A204.1 (cell line): ENCODE data around the gene SDHA.
"Not testable (repeated sequence)": the region's sequence is repeated elsewhere in the genome, so short reads cannot be mapped to it uniquely, and the experiment has no call there.

ENCODE experiments used
- FAIRE-seq: peaks from 2 replicates; lab custom pipeline; 2012; peaks lifted over from hg19 to GRCh38; lab: Jason Lieb, UNC

The SDHA gene

DNA sequence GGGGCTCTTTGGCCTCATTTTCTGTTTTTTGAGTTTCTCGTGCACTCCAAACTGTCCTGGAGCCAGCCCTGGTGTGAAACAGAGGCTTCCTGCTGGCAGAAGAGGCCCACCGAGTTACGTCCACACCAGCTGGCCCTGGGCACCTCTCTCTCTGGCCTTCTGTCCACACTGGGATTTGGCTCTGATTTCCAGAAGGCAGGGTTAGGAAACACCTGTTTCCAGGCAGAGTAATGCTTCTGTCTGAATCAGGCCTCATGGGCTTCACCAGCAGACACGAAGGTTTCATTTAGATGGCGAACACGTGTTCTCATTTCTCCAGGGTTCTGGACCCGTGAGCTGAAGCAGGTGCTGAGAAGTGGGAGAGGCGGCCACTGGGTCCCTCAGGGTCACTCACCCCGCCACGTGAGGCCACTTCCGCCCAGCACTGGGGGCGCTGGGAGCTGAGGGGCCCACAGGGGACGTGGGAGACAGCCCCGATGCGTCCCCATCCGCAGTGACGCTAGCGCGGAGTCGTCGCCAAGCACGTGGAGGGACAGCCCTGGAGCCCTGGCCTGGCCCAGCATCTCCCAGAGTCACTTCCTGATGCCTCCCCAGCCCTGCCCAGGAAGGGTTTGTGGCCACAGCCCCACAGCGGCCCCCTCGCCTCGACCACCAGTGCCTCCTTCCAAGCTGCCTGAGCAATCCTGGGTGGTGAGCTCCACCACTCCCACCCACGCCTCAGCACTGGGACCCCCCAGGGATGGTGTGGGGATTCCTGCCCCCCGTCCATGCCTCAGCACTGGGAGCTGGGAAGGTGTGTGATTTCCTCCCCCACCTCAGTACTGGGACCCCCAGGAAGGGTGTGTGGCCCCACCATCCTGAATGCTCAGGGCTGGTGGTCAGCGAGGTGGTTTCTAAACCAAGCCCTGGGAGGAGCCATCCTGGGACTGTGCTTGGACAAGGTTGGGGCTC is 31.8 kb upstream of the SDHA start:
- no peak for FAIRE-seq

DNA sequence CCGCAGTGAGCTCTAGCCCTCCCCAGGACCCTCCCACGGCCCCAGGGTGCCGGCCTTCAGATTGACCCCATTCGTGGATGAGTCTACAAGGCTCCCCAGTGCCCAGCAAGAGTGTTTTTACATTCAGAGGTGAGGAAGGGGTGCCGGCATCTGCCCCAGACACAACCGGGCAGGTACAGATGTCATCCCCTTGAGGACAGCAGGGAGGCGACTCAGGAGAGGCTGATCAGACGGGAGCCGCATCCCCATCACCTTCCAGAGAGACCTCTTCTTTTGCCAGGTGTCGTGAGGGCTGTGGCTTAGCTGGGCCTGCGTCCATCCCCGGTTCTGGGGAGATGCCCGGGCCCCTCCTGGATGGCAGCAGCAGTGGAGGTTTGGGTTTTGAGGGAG is 31.1 kb upstream of the SDHA start:
- FAIRE-seq = no peak

DNA sequence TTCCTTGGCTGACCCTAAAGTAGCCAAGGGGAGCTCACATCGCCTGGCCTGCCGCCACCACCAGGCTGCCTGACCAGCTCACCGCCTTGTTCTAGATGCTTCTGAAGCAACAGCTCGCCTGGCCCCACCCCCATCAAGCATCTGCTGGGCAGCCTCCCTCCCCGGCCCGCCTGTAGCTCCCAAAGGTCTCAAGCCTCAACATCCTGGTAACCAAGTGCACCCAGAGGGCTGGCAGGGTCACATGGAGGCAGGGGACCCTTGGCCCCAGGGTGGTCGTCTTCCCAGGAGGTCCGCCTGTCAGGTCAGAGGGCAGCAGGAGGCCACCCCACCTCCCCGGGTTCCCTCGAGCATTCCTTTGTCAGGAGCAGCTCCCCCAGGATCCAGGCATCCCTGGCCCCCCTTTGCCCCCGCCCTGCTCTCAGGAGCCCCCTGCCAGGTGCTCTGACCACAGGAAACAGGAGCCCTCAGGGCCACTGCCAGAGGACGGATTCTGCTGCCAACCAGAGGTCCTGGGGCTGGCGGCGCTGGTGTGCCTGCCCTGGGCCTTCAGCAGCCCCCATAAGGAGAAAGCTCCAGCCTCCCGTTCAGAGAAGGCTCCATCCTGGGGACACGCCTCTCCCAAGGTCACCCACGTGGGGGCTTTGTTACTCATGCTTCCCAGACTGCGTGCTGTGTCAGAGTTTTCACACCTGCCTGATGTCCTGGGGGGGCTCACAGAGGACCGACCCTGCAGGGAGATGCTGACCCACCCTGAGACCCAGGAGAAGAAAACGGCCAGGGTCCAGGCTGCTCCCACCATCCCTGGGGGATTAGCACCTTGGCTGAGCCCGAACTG is 30.3 kb upstream of the SDHA start:
- FAIRE-seq = no peak

DNA sequence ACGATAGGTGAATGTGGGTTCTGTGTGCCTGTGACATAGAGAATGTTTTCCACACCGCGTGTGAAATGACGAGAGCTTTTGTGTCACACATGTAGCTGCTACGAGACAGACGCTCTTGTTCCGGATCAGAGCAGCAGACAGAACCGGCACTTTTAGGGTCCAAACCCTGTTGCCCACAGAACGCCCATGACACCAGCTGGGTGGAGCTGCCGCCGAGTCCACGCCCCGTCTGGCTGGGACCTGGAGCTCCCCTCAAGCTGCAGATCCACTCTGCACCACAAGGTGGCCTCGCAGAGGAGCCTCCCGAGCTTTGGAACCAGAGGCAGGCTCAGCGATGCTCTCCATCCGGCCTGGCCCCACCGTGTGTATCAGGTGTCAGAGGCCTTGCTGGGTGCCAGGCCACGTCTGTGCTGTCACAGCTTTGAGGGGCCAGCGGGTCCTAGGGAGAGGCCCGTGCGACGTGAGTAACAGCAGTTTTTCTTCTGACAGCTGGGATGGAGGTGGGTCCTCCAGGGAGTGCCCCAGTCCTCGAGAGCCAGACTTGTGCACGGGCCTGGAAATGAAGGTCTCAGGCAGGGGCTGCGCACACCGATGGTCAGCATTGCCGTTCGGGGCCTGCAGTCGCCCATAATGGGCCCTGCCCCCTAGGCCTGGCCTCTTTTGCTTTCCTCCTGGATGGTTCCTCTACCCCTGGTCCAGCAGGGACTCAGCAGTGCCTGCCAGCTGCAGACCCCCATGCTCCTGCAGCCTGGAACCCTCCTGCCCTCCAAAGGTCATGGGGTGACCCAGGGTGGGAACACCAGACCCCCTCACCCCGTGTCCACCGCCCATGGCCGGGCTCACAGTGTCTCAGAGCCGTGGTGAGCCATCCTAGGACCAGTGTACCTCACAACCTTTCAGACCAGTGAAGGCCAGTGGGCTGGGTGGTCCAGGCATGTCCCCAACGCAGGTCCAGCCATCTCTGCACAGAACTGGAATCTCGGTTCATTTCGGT is 29.3 kb upstream of the SDHA start:
- FAIRE-seq = peak; percentile 25

DNA sequence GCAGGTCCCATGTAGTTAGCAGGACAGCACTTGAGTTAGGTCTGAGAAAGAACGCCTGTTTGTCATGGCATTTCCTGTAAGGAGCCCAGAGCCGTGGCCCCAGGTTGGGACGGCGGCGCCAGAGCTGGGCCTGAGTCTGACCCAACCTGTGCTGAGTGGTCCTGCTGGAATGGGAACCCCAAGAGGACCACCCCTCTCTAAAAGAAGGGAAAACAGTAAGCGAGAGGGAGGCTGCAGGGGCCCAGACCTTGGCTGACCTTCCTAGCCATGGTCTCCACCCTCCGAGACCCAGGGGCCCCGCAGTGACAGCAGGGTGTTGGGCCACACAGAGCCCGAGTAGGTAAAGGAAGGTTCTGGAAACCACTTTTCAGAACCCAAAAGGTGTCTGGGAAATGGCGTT is 28.6 kb upstream of the SDHA start:
- FAIRE-seq = no peak

DNA sequence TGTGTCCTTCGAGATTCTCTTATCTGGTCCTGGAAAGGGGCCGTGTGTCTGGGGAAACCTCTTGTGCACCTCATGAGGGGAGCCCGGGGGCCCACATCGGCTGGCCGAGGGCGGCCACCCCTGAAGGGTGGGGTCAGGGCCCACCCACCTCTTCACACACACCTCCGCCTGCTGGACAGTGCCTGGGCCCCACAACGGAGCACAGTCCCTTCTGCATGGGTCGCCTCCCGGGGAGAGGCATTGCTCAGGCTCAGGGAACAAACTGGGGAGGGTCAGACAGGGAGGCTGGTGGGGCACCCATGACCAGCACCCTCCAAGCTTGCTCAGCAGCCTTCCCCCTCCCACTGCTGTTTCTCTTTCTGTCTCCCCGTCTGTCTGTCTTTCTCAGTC is 28.1 kb upstream of the SDHA start:
- FAIRE-seq = no peak

DNA sequence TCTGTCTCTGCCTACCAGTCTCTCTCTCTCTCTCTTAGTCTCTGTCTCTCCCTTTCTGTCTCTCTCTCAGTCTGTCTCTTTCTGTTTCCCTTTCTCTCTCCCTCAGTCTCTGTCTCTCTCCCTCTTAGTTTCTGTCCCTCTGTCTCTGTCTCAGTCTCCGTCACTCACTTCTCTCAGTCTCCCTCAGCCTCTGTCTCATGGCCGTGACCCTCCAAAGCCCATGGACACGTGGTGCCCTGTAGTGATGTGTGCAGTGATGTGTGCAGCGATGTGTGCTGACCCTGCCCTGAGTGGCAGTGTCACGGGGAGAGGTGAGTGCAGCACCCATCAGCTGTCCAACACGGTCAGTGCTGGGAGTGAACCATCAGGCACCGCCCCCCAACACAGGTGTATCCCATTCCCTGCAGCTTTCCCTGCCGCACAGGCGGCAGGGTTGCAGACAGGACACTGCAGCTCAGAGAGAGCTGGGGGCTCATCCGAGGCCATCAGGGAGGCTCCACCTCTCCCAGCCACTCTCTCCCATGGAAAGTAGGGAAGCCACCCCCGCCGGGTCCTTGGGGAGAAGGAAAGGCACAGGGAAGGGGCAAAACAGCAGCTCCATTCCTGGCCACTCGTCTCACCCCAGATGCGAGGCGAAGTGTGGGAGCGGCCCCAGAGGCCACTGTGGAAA is 27.6 kb upstream of the SDHA start:
- no peak for FAIRE-seq

DNA sequence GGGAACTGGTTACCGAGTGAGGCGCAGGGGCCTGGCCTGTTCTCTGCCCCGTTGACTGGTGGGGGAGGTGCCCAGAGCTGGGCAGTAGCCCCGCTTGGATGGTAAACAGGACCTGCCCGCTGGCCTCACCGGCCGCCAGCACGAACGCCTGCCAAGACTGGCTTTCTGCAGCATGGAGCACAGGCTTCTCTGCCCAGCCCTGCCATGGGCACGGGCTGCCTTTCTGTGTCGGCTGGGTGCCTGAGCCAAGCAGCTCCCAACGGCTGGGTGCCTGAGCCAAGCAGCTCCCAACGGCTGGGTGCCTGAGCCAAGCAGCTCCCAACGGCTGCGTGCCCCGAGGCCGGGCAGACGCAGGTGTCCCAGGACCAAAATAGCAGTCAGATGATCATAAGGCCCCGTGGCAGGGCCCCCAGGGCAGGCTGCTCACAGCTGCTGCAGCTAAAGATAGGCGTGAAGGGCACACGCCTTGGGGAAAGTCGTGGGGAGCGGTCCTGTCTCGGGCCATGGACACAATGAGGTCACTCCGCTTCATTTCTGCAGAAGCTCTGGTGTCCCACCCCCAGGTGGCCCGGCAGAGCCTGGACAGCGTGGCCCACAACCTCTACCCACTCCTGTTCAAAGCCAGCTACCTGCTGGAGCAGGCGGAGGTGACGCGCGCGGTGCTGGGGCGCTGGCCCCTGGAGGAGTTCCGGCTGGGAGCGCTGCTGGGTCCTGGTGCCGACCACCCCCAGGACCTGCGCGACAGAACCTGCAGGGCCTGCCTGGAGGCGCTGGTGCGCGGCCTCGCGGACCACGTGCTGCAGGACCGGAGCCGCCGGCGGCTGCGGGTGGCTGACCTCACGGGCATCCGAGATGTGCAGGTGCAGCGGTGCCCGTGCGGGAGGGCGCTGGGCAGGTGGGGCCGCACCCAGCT is 26.8 kb upstream of the SDHA start, which contains the start of gene LRRC14B:
Gene LRRC14B (plus strand): TSS at position 460 of the 913 bp plus-strand sequence. CDS start 44 bp downstream, at position 504.
- FAIRE-seq = no peak

DNA sequence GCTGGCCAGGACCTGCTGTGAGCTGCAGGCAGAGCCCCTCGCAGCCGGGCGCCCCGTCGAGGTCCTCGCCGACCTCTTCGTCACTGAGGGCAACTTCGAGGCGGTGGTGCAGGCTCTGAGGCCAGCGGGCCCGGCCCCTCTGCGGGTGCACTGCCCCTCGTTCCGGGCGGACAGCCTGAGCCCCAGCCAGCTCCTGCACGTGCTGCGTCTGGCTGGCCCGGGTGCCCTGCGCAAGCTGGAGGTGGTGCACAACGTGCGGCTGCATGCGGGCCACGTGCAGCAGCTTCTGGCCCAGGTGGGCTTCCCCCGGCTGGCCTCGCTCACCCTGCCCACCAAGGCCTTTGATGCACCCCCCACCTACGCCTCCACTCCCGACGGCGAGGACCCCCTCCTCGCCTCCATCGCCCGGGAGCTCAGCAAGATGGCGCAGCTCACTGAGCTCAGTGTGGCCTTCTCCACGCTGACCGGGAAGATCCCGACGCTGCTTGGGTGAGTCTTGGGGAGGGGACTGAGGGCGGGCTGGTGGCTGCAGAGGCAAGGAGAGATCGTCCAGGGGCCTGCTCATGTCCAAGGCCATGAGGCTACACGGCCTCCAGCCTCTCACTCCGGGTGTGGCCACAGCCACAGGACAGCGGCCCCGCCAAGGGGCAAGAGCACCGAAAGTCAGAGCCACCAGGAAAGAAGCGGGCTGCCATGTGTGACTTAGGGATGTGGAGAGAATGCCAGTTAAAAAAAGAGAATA is 26.0 kb upstream of the SDHA start:
- no peak for FAIRE-seq

DNA sequence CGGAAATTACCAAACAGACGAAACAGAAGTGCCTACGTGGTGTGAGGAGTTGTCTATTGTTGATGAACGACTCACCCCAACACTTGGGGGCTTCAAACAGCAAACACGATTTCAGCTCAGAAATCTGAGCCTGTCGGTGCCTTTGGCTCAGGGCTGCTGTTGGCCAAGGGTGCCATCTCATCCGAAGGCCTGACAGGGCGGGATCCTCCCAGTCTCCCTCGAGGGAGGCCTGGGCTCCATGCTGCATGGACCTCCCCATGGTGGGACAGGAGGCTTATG is 25.5 kb upstream of the SDHA start:
- FAIRE-seq = no peak

DNA sequence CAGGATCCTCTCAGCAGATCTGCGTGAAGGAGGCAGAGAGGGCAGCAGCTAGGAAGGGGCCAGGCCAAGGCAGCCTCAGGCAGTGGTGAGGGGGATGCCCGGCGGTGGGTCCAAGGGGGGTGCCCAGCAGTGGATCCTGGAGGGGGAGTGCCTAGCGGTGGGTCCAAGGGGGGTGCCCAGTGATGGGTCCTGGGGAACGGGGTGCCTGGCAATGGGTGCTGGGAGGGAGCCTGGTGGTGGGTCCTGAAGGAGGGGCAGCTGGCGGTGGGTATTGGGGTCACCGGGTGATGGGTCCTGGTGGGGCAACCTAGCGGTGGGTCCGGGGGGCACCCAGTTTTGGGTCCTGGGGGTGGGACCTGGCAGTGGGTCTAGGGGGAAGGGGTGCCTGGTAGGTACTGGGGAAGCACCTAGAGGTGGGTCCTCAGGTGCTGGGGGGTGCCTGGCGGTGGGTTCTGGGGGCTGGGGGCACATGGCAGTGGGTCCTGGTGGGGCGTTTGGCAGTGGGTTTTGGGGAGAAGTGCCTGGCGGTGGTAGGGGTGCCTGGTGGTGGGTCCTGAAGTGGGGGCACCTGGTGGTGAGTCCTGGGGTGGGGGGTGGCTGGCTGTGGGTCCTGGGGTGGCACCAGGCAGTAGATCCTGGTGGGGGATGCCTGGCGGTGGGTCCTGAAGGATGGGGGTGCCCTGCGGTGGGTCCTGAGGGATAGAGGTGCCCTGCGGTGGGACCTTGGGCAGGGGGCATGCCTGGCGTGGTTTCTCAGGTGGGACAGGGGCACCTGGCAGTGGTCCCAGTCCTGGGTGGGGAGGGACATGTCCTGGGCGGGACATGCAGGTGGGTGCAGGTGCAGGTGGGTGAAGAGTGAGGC is 24.9 kb upstream of the SDHA start:
- no peak for FAIRE-seq

DNA sequence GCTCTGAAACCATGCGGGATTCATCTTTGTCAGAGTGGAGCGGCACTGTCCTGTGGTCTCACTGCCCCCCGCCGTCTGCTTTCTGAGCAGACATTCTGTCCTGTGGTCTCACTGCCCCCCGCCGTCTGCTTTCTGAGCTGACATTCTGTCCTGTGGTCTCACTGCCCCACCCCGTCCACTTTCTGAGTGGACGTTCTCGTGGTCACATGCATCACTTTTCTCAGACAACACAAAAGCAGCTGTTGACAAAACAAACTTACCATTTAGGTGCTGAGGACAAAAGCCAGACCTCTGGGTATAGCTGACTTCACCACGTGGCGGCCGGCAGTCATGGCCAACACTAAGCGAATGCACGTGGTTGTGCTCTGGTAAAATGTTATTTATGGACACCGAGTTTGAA is 24.0 kb upstream of the SDHA start:
- no peak for FAIRE-seq

DNA sequence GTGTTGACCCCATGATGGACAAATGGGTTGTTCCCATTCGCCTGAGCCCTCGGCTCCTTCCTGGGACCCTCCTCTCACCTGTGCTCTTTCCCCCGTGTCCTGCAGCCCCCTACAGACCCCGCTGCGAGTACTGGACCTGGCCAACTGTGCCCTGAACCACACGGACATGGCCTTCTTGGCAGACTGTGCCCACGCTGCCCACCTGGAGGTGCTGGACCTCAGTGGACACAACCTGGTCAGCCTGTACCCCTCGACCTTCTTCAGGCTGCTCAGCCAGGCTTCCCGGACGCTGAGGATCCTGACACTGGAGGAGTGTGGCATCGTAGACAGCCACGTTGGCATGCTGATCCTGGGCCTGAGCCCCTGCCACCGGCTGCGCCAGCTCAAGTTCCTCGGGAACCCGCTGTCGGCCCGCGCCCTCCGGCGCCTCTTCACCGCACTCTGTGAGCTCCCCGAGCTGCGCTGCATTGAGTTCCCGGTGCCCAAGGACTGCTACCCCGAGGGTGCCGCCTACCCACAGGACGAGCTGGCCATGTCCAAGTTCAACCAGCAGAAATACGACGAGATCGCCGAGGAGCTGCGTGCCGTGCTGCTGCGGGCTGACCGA is 23.4 kb upstream of the SDHA start:
- FAIRE-seq = no peak

DNA sequence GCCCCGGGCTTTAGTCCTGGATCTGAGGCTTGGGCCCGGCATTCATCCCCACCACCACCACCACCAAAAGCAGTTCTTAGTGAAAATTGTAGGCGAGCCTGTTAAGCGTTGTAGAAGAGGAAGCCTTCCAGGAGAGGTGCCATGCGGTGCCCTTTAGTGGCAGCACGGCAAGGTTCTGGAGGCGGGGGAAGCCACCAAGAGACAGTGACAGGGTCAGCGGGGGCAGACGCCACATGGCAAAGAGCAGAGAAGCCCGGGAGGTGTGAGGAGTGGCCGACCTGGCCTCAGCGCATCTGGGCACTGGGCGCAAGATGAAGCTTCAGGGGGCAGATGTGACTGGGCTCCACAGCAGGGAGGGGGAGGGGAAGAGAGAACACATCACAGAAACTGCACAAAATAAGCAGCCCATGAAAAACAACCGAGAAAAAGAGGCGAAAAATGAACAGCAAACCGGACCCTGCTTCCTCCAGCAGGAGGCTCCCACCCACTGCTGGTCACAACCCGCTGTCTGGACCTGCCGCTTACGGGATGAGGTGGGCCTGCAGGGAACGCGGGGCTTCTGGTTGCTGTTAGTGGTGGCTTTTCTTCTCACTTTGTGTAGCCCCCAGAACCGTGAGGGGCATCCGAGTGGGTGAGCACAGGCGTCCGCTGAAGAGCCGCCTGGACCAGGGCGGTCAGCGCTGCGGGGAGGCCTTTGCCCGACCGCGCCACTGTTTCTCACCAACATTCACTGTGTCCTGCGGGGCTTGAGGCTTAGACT is 22.5 kb upstream of the SDHA start:
- no peak for FAIRE-seq

DNA sequence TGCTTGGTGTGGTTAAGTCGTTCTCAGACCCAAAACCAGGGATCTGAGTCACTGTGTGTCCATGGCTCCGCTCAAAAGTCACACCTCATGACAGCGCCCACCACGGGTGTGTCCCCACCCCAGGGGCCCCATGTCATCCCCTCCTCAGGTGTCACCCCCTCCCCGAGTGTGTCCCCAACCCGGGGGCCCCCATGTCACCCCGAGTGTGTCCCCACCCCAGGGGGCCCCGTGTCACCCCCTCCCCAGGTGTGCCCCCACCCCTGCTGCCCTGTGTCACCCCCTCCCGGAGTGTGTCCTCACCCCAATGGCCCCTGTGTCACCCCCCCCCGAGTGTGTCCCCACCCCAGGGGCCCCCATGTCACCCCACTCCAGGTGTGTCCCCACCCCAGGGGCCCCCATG is 21.8 kb upstream of the SDHA start:
- no peak for FAIRE-seq

DNA sequence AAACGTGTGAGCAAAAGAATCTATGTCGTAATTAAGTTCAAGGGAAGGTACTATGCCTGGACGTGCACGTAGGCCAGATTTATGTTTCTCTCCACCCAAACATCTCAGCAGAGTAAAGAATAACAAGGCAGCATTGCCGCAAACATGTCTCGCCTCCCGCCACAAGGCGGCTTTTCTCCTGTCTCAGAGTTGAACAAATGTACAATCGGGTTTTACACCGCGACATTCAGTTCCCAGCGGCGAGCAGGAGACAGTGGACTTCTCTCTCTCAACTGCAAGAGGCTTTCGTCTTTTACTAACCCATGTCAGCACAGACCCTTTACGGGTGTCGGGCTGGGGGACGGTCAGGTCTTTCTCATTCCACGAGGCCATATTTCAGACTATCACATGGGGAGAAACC is 21.1 kb upstream of the SDHA start:
- not testable (repeated sequence) for FAIRE-seq

DNA sequence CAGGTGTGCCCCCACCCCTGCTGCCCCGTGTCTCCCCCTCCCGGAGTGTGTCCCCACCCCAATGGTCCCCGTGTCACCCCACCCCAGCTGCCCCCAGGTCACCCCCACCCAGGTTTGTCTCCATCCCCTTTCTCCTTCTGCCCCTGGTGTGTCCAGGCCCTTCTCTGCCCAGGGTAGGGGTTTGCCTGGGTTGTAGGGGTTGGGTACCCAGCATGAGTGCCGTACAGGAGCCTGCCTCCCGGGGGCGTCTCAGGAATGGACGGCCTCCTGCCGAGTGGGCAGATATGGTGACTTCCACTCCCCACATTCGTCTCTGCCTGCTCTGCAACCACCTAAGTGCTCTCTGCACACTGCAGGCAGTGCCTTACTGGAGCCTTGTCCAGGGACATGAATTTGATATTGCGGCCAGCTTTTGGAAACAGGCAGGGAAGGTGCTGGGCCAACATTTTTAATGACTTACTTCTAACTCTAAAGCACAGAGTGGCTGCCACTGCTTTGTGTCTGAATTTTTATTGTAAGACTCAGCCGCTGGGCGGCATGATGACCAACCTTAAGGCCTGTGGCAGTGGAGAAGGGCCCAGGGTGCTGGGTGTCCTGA is 20.1 kb upstream of the SDHA start:
- FAIRE-seq = no peak
